GM06990 (cell line): ENCODE results near the gene LMF1.
"Not testable (repeated sequence)": the region's sequence is repeated elsewhere in the genome, so short reads cannot be mapped to it uniquely, and the experiment has no call there.

ENCODE experiments used
- DNase-seq: peaks from one replicate; pipeline ENCODE4 v3.0.0-alpha.2; 2011; ENCODE audit not compliant: insufficient read length; ENCODE audit errors: extremely low read depth
- H3K27me3 ChIP-seq: replicated peaks from 2 replicates; pipeline ENCODE4 v1.6.0; 2011; ENCODE audit warnings: low read length; ENCODE audit not compliant: control insufficient read depth, insufficient read depth
- H3K36me3 ChIP-seq: 2 replicates; pipeline ENCODE4 v1.5.1; 2011; ENCODE audit warnings: low read length; ENCODE audit not compliant: control insufficient read depth, insufficient read depth
- H3K4me3 ChIP-seq: replicated peaks from 2 replicates; pipeline ENCODE4 v1.5.1; 2011; ENCODE audit warnings: low read depth, mild to moderate bottlenecking, control low read depth, low read length
- CTCF ChIP-seq: IDR thresholded peaks from 2 replicates; pipeline ENCODE4 v1.5.1; 2011; ENCODE audit warnings: low read length, control low read depth, mild to moderate bottlenecking, inconsistent platforms; ENCODE audit not compliant: insufficient read depth, poor library complexity, severe bottlenecking

LMF1 gene

DNA sequence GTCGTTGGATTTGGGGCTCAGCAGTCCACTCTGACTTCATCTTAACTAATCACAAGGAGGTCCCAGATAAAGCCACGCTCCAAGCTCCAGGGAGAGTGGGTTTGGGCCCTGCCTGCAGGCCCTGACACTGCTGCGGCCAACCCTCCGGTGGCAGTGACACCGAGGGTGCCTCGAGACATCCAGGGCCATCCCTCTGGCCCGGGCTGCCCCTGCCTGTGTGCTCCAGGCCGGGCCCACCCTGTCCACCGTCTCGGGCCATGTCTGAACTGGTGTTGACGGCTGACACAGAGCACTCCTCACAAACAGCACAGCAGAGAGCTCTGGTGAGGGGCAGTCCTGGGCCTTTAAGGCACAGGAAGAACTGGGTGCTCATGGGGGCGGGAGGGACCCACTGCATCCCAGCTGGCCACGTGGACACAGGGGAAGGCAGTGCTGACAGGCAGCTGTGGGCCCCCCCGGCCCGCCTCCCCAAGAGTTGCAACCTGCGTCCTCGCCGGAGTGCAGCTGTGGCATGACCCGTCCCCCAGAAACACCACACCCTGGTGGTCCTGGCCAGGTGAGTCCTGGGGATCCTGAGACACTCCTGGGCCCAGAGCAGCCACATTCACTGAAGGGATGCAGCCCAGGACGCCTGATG, 80.0 kb downstream of the LMF1 start:
- DNase-seq = no peak
- TF ChIP-seq CTCF = no peak
- H3K27me3 ChIP-seq = no peaks in the 10 kb centered on the region
- no peak overlapping the region for H3K4me3 ChIP-seq
- H3K36me3 ChIP-seq = no peaks in the 10 kb centered on the region

DNA sequence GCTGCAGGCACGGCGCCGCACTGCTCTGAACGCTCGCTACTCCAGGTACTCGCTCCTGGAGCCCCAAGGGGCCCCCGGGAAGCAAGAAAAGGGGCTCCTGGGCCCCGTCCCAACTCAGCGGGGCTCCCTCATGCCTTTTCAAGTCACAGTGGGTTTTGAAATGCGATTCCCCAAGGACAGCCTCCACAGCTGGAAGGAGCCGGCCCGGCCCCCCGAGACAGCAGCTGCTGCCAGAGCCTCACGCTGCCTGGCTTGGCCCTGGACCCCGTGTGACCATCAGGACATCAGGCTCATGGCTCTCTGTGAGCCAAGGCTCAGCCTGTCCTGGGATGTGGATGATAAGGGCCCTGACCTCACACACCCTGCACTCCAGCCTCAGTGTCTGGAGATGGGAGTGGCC, 80.6 kb downstream of the LMF1 start:
- no peak for DNase-seq

DNA sequence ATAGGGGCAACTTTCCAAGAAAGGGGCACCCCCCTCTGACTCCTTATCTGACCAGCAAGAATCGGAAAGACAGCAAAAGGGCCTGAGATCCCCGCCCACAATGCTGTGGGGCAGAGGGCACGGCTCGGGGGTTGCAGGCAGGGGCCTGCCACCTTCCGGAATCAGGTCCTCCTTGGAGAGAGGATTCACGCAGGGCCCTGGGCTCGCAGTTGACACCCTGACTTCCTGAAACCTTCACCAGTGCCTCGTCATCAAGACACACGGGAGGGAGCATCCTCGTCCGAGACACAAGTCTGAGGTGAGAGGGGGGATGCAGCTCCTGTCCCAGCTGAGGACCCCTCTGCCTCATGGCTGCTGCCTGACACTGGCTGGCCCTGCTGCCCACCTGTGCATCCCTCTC, 81.2 kb downstream of the LMF1 start:
- Histone ChIP-seq H3K27me3 (no peaks in the 10 kb centered on the region), H3K4me3 (no peak overlapping the region), H3K36me3 (no peaks in the 10 kb centered on the region)
- TF ChIP-seq CTCF = no peak
- no peak for DNase-seq

More for the DNA sequence above, 80.6 kb downstream of the LMF1 start:
- Histone ChIP-seq H3K4me3 (no peak overlapping the region), H3K36me3 (no peaks in the 10 kb centered on the region), H3K27me3 (no peaks in the 10 kb centered on the region)
- no peak for TF ChIP-seq CTCF

DNA sequence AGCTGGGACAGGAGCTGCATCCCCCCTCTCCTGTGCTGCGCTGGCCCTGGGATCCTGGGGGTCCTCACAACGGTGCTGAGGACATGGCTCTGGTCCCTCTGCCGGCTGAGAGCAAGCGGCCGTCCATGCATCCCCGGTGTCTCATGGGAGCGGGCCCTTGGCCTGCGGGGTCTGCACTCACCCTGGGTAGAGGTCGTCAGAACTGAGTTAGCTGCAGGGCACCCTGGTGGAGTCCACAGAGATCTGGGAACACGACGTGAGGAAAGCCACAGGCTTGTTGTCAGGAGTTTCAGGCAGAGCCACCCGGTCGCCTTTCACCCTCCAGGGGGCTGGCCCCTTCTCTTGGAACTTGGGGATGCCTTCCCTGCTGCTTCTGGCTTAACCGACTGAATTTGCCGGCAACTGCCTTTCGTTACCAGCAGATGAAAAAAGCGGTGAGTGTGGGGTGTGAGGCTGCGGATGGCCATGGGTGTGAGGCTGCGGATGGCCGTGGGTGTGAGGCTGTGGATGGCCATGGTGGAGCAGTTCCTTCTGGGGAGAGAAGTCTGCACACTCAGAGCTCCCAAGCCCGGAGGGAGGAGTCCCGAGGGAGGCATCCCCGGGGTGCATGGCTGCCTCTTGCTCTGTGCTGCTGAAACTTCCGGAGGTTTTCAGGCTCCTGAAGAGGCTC, 81.7 kb downstream of the LMF1 start:
- Histone ChIP-seq H3K4me3 (no peak overlapping the region), H3K27me3 (no peaks in the 10 kb centered on the region), H3K36me3 (no peaks in the 10 kb centered on the region)
- no peak for TF ChIP-seq CTCF
- DNase-seq = no peak

DNA sequence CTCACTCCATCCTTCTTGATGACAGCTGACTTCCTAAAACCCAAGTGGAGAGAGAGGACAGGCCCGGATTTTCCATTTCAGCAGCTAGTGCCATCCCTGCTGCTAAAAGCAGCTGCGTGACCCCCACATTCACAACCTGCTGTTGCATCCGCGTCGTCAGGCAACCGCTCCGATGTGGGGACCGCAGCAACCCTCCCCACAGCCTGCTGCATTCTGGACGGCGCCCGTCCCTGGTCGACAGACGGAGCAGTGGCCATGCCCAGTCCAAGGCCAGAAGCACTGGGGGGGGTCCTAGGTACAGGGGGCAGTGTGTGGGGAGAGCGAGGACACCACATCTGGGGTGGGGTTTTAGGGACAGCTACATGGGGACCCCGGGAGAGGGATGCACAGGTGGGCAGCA, 82.3 kb downstream of the LMF1 start:
- not testable (repeated sequence) for H3K27me3 ChIP-seq, DNase-seq, H3K4me3 ChIP-seq, H3K36me3 ChIP-seq

DNA sequence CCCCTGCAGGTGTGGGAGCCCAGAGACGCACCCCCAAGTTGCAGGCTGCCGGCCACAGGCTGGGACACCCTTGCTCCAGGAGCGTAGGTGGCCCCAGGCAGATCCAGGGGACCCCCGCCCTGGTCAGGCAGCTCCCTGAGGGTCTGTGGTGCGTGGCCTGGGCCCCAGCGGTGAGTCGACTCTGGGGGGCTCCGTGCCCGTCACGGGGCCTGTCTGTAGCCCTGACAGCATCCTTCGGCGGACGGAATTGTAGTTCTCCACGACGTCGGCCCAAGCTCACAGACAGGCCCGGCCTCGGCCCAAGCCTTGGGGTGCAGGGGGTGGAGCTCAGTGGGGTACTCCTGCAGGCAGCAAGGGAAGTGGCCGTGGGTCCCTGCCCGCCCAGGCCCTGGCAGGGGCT, 82.9 kb downstream of the LMF1 start:
- no peaks in the 10 kb centered on the region for H3K27me3 ChIP-seq
- no peak overlapping the region for H3K4me3 ChIP-seq
- DNase-seq = no peak
- no peak for TF ChIP-seq CTCF
- H3K36me3 ChIP-seq = no peaks in the 10 kb centered on the region
